NCI-H82 treated with DMSO at 0.1 percent for 48 hours (cell line): ENCODE data around the gene CHM.
"Not testable (repeated sequence)": the region's sequence is repeated elsewhere in the genome, so short reads cannot be mapped to it uniquely, and the experiment has no call there.

Experiments used
- DNase-seq: peaks from one replicate; lab custom pipeline; 2025; ENCODE audit not compliant: unreplicated experiment; lab: John Stamatoyannopoulos, UW

The CHM gene

GRCh38 chrX:86047174-86047935 is at the start of gene CHM:
Gene CHM (minus strand): TSS chrX:86047558. CDS start chrX:86047532, 26 bp downstream.
- no peak for DNase-seq

GRCh38 chrX:86078650-86079049 is 31.3 kb upstream of the CHM start:
- no peak for DNase-seq

GRCh38 chrX:86066998-86067397 is 19.6 kb upstream of the CHM start:
- no peak for DNase-seq

- no peak for DNase-seq
Measured at GRCh38 chrX:86061407-86061806, 14.0 kb upstream of the CHM start.

- DNase-seq: no peak
Measured at GRCh38 chrX:86051741-86052140, 4.4 kb upstream of the CHM start.

- no peak for DNase-seq
Measured at GRCh38 chrX:86047936-86048280, 550 bp upstream of the CHM start.

- DNase-seq: no peak
Measured at GRCh38 chrX:86044216-86044615, 3.1 kb downstream of the CHM start.

- no peak for DNase-seq
Measured at GRCh38 chrX:86039625-86040568, 7.5 kb downstream of the CHM start.

- DNase-seq: no peak
Measured at GRCh38 chrX:86033385-86033784, 14.0 kb downstream of the CHM start.

- DNase-seq: no peak
Measured at GRCh38 chrX:86028681-86029080, 18.7 kb downstream of the CHM start.

- no peak for DNase-seq
Measured at GRCh38 chrX:86023811-86024210, 23.5 kb downstream of the CHM start.

- no peak for DNase-seq
Measured at GRCh38 chrX:86021652-86022289, 25.6 kb downstream of the CHM start.

- DNase-seq: no peak
Measured at GRCh38 chrX:86016139-86016538, 31.2 kb downstream of the CHM start.

GRCh38 chrX:86014959-86015358 is 32.4 kb downstream of the CHM start:
- DNase-seq: not testable (repeated sequence)

- no peak for DNase-seq
Measured at GRCh38 chrX:86014421-86014820, 32.9 kb downstream of the CHM start.

- DNase-seq: no peak
Measured at GRCh38 chrX:86013792-86014191, 33.6 kb downstream of the CHM start.

GRCh38 chrX:86012188-86012587 is 35.2 kb downstream of the CHM start:
- DNase-seq: no peak

- DNase-seq: not testable (repeated sequence)
Measured at GRCh38 chrX:86009803-86010202, 37.6 kb downstream of the CHM start.

- DNase-seq: not testable (repeated sequence)
Measured at GRCh38 chrX:86007891-86008290, 39.5 kb downstream of the CHM start.

GRCh38 chrX:86002076-86002896 is 45.1 kb downstream of the CHM start:
- DNase-seq: no peak

- DNase-seq: no peak
Measured at GRCh38 chrX:85998954-85999353, 48.4 kb downstream of the CHM start.
